Activated naive CD8-positive, alpha-beta T cell treated with anti-CD3 and anti-CD28 coated beads, Interleukin-2, amount 50 U/mL, for 24 hours (primary cell): ENCODE measurements around the gene PCDHGA1.
"Not testable (repeated sequence)": the region's sequence is repeated elsewhere in the genome, so short reads cannot be mapped to it uniquely, and the experiment has no call there.

ENCODE experiments used
- ATAC-seq: fragments of 150-1000 bp; cut with Tn5 transposase; one replicate; pipeline ENCODE4 v1.10.0; 2021
- DNase-seq: peaks from one replicate; pipeline ENCODE4 v3.0.0; 2021
- H3K27ac Mint-ChIP-seq: one replicate; pipeline ENCODE4 v1.8.0; 2021; ENCODE audit warnings: mild to moderate bottlenecking, mixed read lengths
- H3K27me3 Mint-ChIP-seq: one replicate; pipeline ENCODE4 v1.8.0; 2021; ENCODE audit warnings: mixed read lengths
- H3K36me3 Mint-ChIP-seq: one replicate; pipeline ENCODE4 v1.8.0; 2021; ENCODE audit warnings: low read depth, mixed read lengths
- H3K4me1 Mint-ChIP-seq: one replicate; pipeline ENCODE4 v1.8.0; 2021; ENCODE audit warnings: mixed read lengths
- H3K4me3 Mint-ChIP-seq: one replicate; pipeline ENCODE4 v1.8.0; 2021; ENCODE audit warnings: mild to moderate bottlenecking, moderate library complexity, mixed read lengths
- H3K9me3 Mint-ChIP-seq: one replicate; pipeline ENCODE4 v1.8.0; 2021; ENCODE audit warnings: mixed read lengths

Gene PCDHGA1

DNA sequence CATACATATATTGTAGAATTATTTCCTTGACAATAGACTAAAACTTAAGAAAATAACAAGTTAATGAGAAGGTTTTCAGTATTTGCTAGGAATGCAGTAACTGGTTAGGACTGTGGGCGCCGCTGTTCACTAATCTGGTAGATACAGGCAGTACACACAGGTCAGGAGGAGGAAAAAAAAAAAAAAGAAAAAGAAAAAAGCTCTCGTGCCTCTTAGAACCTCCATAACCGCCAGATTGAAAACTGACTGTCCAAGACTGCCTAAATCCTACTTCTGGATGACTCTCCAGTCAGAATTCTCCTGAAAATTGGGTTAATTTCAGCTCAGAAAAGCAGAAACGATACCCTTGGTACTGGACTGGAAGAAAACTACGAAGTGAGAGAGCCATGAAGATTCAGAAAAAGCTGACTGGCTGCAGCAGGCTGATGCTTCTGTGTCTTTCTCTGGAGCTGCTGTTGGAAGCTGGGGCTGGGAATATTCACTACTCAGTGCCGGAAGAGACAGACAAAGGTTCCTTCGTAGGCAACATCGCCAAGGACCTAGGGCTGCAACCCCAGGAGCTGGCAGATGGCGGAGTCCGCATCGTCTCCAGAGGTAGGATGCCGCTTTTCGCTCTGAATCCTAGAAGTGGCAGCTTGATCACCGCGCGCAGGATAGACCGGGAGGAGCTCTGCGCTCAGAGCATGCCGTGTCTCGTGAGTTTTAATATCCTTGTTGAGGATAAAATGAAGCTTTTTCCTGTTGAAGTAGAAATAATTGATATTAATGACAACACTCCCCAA is at the start of gene PCDHGA1:
PCDHGA1 (plus strand) TSS at position 216 of the 782 bp plus-strand sequence.
- Mint-ChIP-seq H3K4me1 (peaks cover 5% of the 10 kb centered on the region), H3K4me3 (no peak within 1 kb of the TSS), H3K36me3 (peaks cover 23% of the 10 kb centered on the region), H3K27me3 (peaks cover 75% of the 10 kb centered on the region), H3K9me3 (peaks cover 72% of the 10 kb centered on the region), H3K27ac (no peak within 1 kb of the TSS)
- DNase-seq (no peak), ATAC-seq (no peak)

DNA sequence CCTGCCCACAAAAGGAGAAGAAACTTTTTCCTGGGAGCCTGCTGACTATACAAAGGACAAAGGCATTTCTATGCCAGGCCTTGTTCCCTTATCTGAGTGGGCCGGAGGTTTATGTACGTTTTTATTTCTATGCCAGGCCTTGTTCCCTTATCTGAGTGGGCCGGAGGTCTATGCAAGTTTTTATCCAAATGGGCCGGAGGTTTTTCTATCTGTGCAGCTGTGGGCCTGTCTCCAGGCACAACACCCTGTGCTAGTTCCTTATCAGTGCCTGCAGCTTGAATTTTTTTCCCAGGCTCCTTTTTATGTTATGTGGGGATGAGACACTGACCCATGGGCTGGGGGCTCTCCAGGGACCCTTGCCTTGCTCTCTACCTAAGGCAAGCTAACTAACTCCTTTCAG is 31.9 kb upstream of the PCDHGA1 start:
- Mint-ChIP-seq H3K9me3 (peaks cover 55% of the 10 kb centered on the region), H3K27ac (no peak overlapping the region), H3K4me1 (no peaks in the 10 kb centered on the region), H3K27me3 (no peaks in the 10 kb centered on the region), H3K36me3 (peaks cover 38% of the 10 kb centered on the region), H3K4me3 (no peak overlapping the region)
- ATAC-seq (no peak), DNase-seq (no peak)

DNA sequence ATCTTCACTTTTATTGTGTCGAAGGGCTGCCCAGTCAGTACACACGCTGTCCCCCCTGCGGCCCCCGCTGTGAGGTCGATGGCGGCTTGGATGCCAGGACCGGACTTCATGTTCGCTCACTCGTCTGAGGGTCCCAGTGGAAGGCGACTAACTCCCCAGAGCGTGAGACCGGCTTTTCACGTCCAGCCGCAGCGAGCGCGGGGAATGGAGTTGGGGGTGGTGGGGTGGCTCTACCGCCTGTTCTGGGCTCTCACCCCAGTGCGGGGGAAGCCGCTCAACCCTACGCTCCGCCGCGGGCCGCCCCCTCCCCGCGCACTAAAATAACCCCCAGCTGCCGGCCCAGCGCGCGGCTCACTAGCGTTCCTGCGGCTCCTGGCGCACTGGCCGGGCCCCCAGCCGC is 26.6 kb upstream of the PCDHGA1 start, which contains the start of gene SLC25A2:
SLC25A2 (minus strand) TSS at position 294 of the 400 bp plus-strand sequence; CDS start at position 110, 184 bp downstream.
- no peaks in the 10 kb centered on the region for H3K4me1 Mint-ChIP-seq
- no peaks in the 10 kb centered on the region for H3K27me3 Mint-ChIP-seq
- no peak within 1 kb of the TSS for H3K27ac Mint-ChIP-seq
- H3K36me3 Mint-ChIP-seq = peaks cover 37% of the 10 kb centered on the region
- H3K9me3 Mint-ChIP-seq = peaks cover 60% of the 10 kb centered on the region
- no peak for ATAC-seq
- no peak within 1 kb of the TSS for H3K4me3 Mint-ChIP-seq
- DNase-seq = no peak

DNA sequence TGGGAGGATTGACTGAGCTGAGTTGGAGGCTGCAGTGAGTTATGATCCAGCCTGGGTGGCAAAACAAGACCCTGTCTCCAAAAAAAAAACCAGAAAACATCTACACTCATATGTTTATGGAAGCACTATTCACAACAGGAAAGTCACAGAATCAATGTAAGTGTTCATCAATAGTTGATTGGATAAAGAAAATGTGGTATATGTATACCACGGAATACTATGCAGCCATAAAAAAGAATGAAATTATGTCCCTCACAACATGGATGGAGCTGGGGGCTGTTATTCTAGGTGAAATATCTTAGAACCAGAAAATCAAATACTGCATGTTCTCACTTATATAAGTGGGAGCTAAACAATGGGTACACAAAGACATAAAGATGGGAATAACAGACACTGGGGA is 23.7 kb upstream of the PCDHGA1 start:
- Mint-ChIP-seq H3K4me1 (no peaks in the 10 kb centered on the region), H3K36me3 (peaks cover 47% of the 10 kb centered on the region), H3K27me3 (no peaks in the 10 kb centered on the region), H3K9me3 (peaks cover 57% of the 10 kb centered on the region), H3K27ac (no peak overlapping the region), H3K4me3 (no peak overlapping the region)
- DNase-seq (no peak), ATAC-seq (no peak)

DNA sequence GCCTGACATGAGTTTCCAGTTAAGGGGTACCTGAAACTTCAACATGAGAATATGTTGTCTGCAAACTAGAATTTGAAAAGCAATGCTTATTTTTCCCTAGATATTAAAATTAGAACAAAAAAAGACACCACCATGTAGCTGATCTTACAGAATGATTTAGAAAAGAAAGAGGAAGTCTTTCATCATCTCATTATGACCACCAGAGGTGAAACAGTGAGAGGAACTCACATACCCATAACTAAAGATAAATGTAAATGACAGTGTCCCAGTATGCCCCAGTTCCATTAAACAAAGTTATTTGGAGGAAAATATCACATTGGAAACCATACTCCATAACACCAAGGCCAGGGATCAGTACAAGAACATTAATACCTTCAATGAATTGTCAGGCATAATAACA is 16.6 kb upstream of the PCDHGA1 start:
- Mint-ChIP-seq H3K4me3 (no peak overlapping the region), H3K9me3 (peaks cover 64% of the 10 kb centered on the region), H3K36me3 (peaks cover 76% of the 10 kb centered on the region), H3K4me1 (peaks cover 8% of the 10 kb centered on the region), H3K27me3 (no peaks in the 10 kb centered on the region), H3K27ac (no peak overlapping the region)
- DNase-seq (no peak), ATAC-seq (no peak)

DNA sequence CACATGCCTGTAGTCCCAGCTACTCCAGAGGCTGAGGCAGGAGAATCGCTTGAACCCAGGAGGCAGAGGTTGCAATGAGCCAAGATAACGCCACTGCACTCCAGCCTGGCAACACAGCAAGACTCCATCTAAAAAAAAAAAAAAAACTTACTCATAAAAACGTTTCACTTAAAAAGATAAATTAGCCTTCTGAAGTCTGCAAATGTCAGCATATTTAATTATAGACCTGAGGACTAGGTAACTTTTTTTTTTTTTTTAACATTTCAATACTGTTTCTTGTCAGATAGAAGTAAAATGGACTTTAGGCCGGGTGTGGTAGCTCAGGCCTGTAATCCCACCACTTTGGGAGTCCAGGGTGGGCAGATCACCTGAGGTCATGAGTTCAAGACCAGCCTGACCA is 13.4 kb upstream of the PCDHGA1 start:
- ATAC-seq, H3K27me3 Mint-ChIP-seq, DNase-seq, H3K27ac Mint-ChIP-seq, H3K4me3 Mint-ChIP-seq: not testable (repeated sequence)
- Mint-ChIP-seq H3K9me3 (peaks cover 74% of the 10 kb centered on the region), H3K36me3 (peaks cover 87% of the 10 kb centered on the region), H3K4me1 (peaks cover 37% of the 10 kb centered on the region)

DNA sequence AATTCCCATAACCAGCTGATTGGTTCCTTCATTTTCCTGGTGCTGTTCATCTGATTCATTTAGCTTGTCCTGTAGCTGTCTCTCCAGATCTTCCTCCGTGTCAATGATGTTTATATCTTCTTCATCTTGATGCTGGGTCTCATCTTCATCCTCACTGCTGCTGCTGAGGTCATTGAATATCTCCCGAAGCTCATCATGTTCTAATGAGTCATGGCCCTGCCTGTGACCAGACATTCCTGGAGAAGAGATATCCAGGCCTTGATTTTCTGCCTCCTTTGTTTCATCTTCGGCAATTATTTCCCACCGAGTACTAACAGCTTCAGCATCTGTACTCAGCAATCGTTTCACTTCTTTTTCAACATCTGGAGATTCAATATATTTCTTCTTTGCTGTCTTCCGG is 11.1 kb upstream of the PCDHGA1 start:
- Mint-ChIP-seq H3K4me3 (peak overlapping the region; percentile 95), H3K36me3 (peaks cover 74% of the 10 kb centered on the region), H3K27me3 (no peaks in the 10 kb centered on the region), H3K9me3 (peaks cover 63% of the 10 kb centered on the region), H3K27ac (peak overlapping the region; percentile 37), H3K4me1 (peaks cover 41% of the 10 kb centered on the region)
- no peak for ATAC-seq
- DNase-seq = no peak

DNA sequence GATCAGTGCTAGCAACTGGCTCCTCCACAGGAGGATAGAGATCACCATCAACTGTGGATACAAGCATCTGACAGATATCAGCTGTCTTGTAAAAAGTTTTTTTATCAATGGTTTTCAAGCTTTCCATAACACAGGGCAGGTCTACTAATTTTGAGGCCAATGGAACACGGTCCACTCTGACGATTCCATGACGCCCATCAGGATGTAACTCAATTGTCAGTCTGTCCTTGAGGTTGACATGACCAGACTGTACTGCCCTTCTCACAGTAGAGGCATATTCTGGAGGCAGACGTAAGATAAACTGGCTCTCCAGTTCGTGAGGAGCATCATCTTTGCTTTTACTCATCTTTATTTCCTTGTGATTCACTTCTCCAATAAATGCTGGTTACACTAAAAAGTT is 10.6 kb upstream of the PCDHGA1 start:
- Mint-ChIP-seq H3K27me3 (no peaks in the 10 kb centered on the region), H3K9me3 (peaks cover 62% of the 10 kb centered on the region), H3K4me1 (peaks cover 41% of the 10 kb centered on the region), H3K27ac (peak overlapping the region; percentile 97), H3K4me3 (peak overlapping the region; percentile 95), H3K36me3 (peaks cover 71% of the 10 kb centered on the region)
- no peak for DNase-seq
- no peak for ATAC-seq

DNA sequence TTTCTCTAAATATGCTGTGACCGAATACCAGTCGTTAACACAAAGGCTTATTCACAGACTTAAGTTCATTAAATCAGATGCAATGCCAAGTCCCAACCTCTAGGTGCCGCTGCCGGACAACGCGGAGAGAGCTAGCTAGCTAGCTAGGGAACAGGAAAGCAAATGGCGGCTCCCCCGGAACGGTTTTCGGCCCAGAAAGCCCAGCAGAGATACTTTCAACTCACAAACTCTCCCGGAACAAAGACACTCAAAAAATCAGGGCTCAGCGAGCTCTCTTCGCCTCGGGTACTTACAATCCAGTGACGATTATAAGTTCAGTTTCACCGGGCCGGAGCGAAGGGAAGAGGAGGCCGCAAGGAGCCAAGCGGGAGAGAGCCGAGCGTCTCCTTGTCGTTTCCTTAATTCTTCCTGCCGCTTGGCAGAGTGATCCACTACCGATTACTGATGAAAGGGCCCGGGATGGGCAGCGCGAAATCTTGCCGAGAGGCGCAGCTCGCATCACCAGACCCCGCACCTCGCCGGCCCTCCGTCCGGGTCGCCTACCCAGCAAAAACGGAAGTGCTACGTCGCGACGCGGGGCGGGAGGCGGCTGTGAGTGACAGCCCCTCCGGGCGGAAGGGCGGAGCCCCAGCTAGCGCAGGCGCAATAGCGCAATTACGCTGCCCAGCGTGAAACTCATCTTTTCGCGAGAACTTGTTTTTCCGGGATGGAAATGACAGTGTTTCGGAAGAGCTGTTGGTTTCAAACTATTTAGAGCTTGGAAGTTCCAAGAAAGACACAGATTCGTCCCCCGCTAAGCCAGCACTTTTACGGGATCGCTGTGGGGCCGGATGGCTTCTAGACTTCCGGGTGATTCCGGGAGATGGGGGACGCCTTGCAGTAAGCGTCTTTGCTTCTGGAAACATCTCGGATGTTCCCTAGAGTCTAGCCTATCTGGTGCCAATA is 9.8 kb upstream of the PCDHGA1 start, which contains the start of gene TAF7:
TAF7 (minus strand) TSS at position 560 of the 945 bp plus-strand sequence. CDS start 740 bp downstream, outside the sequence.
- peak within 1 kb of the TSS; percentile 95 for H3K4me3 Mint-ChIP-seq

DNA sequence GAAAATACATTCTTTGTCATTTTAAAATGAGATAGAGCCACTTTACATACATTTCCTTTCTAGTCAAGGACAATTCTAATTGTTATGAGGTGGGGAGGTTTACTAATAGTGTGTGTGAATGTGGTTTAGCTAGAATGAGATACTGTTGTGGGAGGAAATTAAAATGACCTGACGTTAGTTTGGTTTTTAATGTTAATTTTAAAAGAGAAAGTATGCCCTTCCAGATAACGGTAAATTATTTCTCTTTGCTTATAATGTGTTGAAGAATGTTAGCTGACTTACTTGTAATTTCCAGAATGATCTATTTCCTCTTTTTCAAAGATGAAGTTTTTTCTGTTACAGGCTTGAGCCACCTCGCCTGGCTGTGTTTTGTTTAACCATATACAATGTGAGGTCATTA is 8.1 kb upstream of the PCDHGA1 start:
- ATAC-seq (no peak), DNase-seq (no peak)
- peaks cover 43% of the 10 kb centered on the region for H3K4me1 Mint-ChIP-seq
- peaks cover 9% of the 10 kb centered on the region for H3K27me3 Mint-ChIP-seq
- peaks cover 59% of the 10 kb centered on the region for H3K9me3 Mint-ChIP-seq
- H3K4me3 Mint-ChIP-seq = no peak overlapping the region
- peaks cover 52% of the 10 kb centered on the region for H3K36me3 Mint-ChIP-seq
- no peak overlapping the region for H3K27ac Mint-ChIP-seq

More for the DNA sequence above, 9.8 kb upstream of the PCDHGA1 start, which contains the start of gene TAF7:
- peaks cover 55% of the 10 kb centered on the region for H3K9me3 Mint-ChIP-seq
- DNase-seq (peak; percentile 93), ATAC-seq (peak; percentile 96)
- H3K36me3 Mint-ChIP-seq = peaks cover 63% of the 10 kb centered on the region
- H3K4me1 Mint-ChIP-seq = peaks cover 40% of the 10 kb centered on the region
- peak within 1 kb of the TSS; percentile 97 for H3K27ac Mint-ChIP-seq
- H3K27me3 Mint-ChIP-seq = no peaks in the 10 kb centered on the region

DNA sequence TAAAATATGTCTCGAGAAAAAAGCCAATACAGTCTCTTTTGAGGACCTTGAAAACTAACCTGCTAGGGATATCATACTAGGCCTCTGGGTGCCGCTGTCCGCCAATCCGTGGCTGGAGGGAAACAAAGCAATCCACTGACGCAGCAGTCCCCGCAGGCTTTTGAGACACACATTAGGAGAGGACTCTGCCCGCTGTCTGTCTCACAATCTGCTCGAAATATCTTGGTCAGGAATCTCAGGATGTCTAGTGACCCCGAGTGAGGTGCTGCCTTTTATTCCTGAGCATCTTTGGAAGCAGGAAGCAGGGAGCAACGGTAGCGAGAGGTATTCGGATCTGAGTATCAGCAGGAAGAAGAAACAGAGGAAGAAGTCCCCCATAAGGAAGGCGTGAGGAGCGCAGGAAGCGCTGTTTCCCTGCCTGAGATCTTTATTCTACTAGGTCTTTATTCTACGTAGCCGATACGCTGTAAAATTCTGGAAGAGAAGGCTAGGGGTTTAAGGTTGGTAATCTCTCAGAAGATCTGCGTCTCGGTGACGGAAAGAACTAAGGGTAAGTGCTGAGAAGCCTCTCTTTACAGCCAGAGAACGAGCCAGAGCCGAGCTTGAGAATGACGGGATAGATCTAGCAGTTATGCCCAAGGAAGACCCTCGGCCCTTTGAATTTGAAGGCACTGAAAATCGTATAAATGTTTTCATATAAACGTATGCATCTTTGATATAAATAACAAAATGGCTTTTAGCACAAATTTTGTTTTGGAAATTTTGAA is 4.0 kb upstream of the PCDHGA1 start:
- H3K27me3 Mint-ChIP-seq = peaks cover 43% of the 10 kb centered on the region
- DNase-seq (peak; percentile 61), ATAC-seq (peak; percentile 87)
- H3K4me1 Mint-ChIP-seq = peaks cover 14% of the 10 kb centered on the region
- H3K9me3 Mint-ChIP-seq = peaks cover 58% of the 10 kb centered on the region
- H3K27ac Mint-ChIP-seq = peak overlapping the region; percentile 76
- H3K4me3 Mint-ChIP-seq = peak overlapping the region; percentile 85
- peaks cover 25% of the 10 kb centered on the region for H3K36me3 Mint-ChIP-seq

DNA sequence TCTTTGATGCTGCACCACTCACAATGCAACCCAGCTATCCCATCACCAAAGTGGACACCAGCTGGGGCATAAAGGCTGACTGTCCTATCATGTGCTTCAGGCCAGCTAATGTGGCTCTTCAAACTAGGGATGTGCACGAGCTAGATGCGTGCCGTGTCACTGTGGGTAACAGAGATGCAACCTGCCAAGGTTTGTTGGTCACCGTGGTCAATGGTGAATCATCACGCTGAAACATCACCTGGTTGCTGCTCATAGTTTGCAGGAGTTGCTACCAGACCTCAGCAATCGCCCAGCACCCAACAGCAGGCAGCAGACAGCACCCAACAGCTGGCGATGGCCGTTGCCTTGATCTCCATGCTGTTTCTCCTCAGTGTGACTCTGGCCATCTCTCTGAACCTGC is 2.1 kb upstream of the PCDHGA1 start:
- peaks cover 56% of the 10 kb centered on the region for H3K27me3 Mint-ChIP-seq
- peaks cover 5% of the 10 kb centered on the region for H3K4me1 Mint-ChIP-seq
- H3K27ac Mint-ChIP-seq = no peak overlapping the region
- DNase-seq = no peak
- peaks cover 18% of the 10 kb centered on the region for H3K36me3 Mint-ChIP-seq
- peaks cover 56% of the 10 kb centered on the region for H3K9me3 Mint-ChIP-seq
- no peak overlapping the region for H3K4me3 Mint-ChIP-seq
- no peak for ATAC-seq

DNA sequence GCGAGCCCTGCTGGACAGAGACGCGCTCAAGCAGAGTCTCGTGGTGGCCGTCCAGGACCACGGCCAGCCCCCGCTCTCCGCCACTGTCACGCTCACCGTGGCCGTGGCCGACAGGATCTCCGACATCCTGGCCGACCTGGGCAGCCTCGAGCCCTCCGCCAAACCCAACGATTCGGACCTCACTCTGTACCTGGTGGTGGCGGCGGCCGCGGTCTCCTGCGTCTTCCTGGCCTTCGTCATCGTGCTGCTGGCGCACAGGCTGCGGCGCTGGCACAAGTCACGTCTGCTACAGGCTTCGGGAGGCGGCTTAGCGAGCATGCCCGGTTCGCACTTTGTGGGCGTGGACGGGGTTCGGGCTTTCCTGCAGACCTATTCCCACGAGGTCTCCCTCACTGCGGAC is 2.3 kb downstream of the PCDHGA1 start:
- not testable (repeated sequence) for H3K27ac Mint-ChIP-seq, H3K4me1 Mint-ChIP-seq, ATAC-seq, DNase-seq, H3K4me3 Mint-ChIP-seq
- peaks cover 75% of the 10 kb centered on the region for H3K9me3 Mint-ChIP-seq
- peaks cover 20% of the 10 kb centered on the region for H3K36me3 Mint-ChIP-seq
- H3K27me3 Mint-ChIP-seq = peaks cover 82% of the 10 kb centered on the region
